ENCODE measurements around the gene METTL17. TPM values are rescaled to one million over a fixed set of nuclear protein-coding genes. Genes with fewer than 3 reads are reported as not detected.

The METTL17 gene
- total RNA-seq, 1 donor from 2014 or later = 34.4 TPM

DNA sequence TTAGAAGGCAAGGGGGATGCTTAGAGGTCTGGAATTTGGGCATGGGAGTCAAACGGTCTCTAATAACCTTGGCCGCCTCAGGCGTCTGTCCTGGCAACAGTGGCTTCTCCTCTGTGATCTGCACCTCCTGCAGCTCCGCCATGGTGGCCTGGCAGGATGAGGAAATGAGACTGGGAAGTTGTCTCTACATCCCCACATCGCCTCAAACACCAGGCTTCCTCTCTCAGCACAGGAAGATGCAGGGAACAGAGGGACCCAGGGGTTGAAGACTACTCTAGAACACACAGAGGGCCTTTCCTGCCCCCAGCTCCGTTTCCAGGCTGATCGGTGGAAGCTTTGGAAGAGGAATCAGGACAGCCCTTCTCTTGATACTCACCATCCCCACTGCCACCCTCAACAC is 33.4 kb downstream of the METTL17 start:
- H3K27me3 Mint-ChIP-seq (ENCODE audit: low read depth) = peaks cover 10% of the 10 kb centered on the region
- H3K4me1 Mint-ChIP-seq (ENCODE audit: low read depth) = peaks cover 10% of the 10 kb centered on the region
- DNase-seq (ENCODE audit: low spot score) = no peak
- TF ChIP-seq, protein P1, sequence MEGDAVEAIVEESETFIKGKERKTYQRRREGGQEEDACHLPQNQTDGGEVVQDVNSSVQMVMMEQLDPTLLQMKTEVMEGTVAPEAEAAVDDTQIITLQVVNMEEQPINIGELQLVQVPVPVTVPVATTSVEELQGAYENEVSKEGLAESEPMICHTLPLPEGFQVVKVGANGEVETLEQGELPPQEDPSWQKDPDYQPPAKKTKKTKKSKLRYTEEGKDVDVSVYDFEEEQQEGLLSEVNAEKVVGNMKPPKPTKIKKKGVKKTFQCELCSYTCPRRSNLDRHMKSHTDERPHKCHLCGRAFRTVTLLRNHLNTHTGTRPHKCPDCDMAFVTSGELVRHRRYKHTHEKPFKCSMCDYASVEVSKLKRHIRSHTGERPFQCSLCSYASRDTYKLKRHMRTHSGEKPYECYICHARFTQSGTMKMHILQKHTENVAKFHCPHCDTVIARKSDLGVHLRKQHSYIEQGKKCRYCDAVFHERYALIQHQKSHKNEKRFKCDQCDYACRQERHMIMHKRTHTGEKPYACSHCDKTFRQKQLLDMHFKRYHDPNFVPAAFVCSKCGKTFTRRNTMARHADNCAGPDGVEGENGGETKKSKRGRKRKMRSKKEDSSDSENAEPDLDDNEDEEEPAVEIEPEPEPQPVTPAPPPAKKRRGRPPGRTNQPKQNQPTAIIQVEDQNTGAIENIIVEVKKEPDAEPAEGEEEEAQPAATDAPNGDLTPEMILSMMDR (IDR thresholded peaks at IDR 0.05) = no peak
- H3K9me3 Mint-ChIP-seq (ENCODE audit: low read depth) = no peaks in the 10 kb centered on the region
- no peaks in the 10 kb centered on the region for H3K36me3 Mint-ChIP-seq (ENCODE audit: low read depth)
- no peak overlapping the region for H3K27ac Mint-ChIP-seq (ENCODE audit: unreplicated experiment)
- H3K4me3 Mint-ChIP-seq (ENCODE audit: unreplicated experiment) = no peak overlapping the region

DNA sequence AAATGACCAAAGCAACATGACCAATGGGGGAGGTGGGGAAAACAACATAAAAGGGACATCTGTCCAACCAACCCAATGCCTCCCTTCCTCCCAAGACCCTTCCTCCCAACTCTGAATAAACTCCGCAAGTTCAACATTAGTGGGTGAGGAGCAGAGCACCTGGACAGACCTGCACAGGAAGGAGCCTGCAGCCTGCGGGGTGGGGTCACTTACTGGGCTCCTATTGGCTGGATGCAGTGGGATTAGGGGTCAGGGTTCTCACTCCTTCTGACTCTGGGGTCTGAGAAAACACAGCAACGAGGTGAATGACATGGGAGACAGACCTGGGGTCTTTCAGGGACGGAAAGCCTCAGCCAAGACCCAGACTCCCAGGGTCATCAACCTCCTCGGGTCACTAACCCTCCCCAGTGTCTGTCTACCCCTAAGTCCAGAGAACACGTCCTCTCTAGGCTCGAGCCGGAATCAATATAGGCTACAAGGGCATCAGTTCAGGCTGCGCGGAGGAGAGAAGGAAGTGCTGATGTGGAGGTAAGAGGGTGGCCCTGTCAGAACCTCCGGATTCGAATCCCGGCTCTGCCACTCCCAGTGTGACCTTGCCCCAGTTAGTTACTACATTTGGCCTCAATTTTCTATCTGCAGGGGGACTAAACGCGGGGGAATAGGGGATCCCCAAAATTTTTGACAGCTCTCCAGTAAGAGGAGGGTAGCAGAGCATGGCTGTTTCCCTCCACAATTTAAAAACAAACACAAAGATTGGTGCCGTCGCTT is 34.2 kb downstream of the METTL17 start:
- H3K27ac Mint-ChIP-seq (ENCODE audit: unreplicated experiment) = no peak overlapping the region
- peaks cover 10% of the 10 kb centered on the region for H3K27me3 Mint-ChIP-seq (ENCODE audit: low read depth)
- H3K4me3 Mint-ChIP-seq (ENCODE audit: unreplicated experiment) = peak overlapping the region; percentile 66

DNA sequence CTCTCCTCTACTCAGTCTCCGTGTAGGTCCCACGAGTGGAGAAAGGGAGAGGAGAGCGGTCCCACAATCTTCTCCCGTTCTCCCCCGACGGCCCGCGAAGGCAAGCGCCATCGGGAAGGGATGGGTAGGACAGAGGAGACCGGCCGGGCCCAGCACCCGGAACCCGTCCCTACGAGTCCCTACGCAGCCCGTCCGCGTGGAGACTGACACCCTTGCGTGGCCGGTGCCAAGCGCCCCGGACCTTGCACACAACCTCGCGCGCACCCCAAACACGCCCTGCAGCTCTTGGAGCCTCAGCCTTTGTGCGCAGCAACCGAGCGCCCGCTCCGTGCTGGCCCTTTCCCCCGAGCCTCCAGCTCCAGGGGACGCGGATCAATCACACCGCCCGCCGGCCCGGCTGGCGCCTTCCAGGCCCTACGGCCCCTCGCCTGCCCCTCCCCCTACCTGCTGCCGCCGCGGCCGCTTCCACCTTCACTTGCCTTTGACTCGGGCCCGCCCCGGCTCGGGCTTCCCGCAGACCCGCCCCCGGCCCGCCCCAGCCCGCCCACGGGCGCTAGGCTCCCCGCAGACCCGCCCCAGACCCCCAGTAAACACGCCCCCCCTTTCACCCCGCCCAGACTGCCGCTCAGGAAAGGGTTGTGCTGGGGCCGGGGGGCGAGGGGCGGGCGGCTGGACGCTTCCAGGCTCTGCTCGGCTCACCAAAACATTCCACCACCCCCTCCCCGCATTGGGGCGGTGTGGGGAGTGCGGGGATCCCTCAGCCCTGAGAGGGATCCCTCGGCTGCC is 35.0 kb downstream of the METTL17 start, which contains the start of gene NDRG2:
TSS of gene NDRG2 (minus strand) at position 477 of the 786 bp plus-strand sequence. CDS start 1,746 bp downstream, outside the sequence.
- peaks cover 10% of the 10 kb centered on the region for H3K4me1 Mint-ChIP-seq (ENCODE audit: low read depth)
- H3K36me3 Mint-ChIP-seq (ENCODE audit: low read depth) = no peaks in the 10 kb centered on the region

More for the DNA sequence above, 34.2 kb downstream of the METTL17 start:
- no peak for DNase-seq (ENCODE audit: low spot score)
- Mint-ChIP-seq H3K36me3 (ENCODE audit: low read depth) (no peaks in the 10 kb centered on the region), H3K4me1 (ENCODE audit: low read depth) (peaks cover 10% of the 10 kb centered on the region), H3K9me3 (ENCODE audit: low read depth) (no peaks in the 10 kb centered on the region)
- TF ChIP-seq, protein P1 (IDR thresholded peaks at IDR 0.05) = no peak

DNA sequence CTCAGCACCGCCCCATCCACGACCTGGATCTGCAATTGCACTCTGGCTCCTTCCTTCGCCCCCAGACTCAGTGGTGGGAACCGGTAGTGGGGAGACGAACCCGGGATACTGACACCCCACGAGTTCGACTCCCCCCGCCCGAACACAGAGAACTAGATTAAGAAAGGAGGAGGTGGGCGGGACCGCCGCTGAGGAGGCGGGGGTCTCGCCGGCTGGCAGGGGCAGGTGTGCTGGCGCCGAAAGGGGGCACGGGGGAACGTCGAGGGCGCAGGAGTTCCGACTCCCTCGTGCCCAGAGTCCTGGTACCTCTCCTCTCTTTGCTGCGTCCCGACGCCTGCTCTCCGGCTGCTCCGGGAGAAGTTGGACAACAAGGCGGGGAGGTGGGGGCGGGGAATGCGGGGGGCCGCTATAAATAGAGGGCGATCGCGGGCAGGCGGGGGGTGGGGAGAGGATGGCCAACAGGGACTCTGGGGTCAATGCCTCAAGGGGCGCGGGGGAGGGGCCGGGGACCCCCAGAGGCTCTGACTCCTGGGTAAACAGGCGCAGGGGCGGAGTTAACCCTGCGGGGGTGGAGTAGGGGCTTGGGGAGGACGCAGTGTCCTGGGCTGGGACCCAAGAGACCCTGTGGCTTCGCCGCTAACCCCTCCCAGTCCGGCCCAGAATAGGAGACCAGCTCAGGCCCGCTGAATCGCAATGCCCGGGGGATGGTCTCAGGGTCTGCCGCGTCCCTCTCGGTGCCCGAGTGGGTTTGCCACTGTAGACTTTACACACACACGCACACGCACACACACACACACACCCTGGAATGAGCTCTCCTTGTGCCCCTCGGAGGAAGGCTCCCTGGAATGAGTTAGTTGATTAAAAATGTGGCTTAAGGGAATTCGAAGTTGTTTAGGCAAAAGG is 35.8 kb downstream of the METTL17 start:
- H3K9me3 Mint-ChIP-seq (ENCODE audit: low read depth) = no peaks in the 10 kb centered on the region
- H3K27ac Mint-ChIP-seq (ENCODE audit: unreplicated experiment) = no peak overlapping the region
- peaks cover 12% of the 10 kb centered on the region for H3K27me3 Mint-ChIP-seq (ENCODE audit: low read depth)
- no peak for DNase-seq (ENCODE audit: low spot score)
- H3K4me3 Mint-ChIP-seq (ENCODE audit: unreplicated experiment) = peak overlapping the region; percentile 80
- no peaks in the 10 kb centered on the region for H3K36me3 Mint-ChIP-seq (ENCODE audit: low read depth)
- H3K4me1 Mint-ChIP-seq (ENCODE audit: low read depth) = peaks cover 10% of the 10 kb centered on the region
- TF ChIP-seq, protein P1 (IDR thresholded peaks at IDR 0.05) = no peak

More for the DNA sequence above, 35.0 kb downstream of the METTL17 start, which contains the start of gene NDRG2:
- peaks cover 10% of the 10 kb centered on the region for H3K27me3 Mint-ChIP-seq (ENCODE audit: low read depth)
- no peaks in the 10 kb centered on the region for H3K9me3 Mint-ChIP-seq (ENCODE audit: low read depth)
- H3K4me3 Mint-ChIP-seq (ENCODE audit: unreplicated experiment) = peak within 1 kb of the TSS; percentile 80
- DNase-seq (ENCODE audit: low spot score) = no peak
- TF ChIP-seq, protein P1 (IDR thresholded peaks at IDR 0.05) = no peak
- no peak within 1 kb of the TSS for H3K27ac Mint-ChIP-seq (ENCODE audit: unreplicated experiment)
